Thyroid gland (tissue), 4 donors: Measurements from ENCODE around the gene KCNMA1.

ENCODE experiments used
- CTCF ChIP-seq, 6 experiments: fragments of 200-600 bp in 3 of 6; fragments of 450-650 bp in 3 of 6; sonication (generic) in 3 of 6; IDR thresholded peaks; one replicate each; pipeline ENCODE4 v1.5.1; 2016 to 2019; ENCODE audit warnings: antibody characterized with exemption in 6 of 6, mild to moderate bottlenecking in 2 of 6, inconsistent platforms in 1 of 6, moderate library complexity in 1 of 6
- POLR2A ChIP-seq, 2 donors: fragments of 450-650 bp; IDR thresholded peaks; one replicate each; pipeline ENCODE4 v1.6.1; 2017; ENCODE audit warnings: antibody characterized with exemption in 2 of 2, mild to moderate bottlenecking in 2 of 2, moderate library complexity in 1 of 2

- no peak for TF ChIP-seq POLR2A (IDR thresholded peaks at IDR 0.05)
- no peak for TF ChIP-seq CTCF (IDR thresholded peaks at IDR 0.05)
Measured at GRCh38 chr10:77390481-77390891, 247.1 kb downstream of the KCNMA1 start.
